NCI-H187 (cell line): Measurements from ENCODE around the gene TTLL7.

Experiments used
- DNase-seq, 2 experiments: peaks; one replicate each; lab custom pipeline; 2025; lab: John Stamatoyannopoulos, UW

TTLL7 gene

GRCh38 chr1:83818916-83819315 is 180.0 kb downstream of the TTLL7 start:
- no peak for DNase-seq

GRCh38 chr1:83816836-83817235 is 182.1 kb downstream of the TTLL7 start:
- no peak for DNase-seq

GRCh38 chr1:83815330-83815729 is 183.6 kb downstream of the TTLL7 start:
- DNase-seq = no peak
